ENCODE results near the gene APOBEC3C. TPM values are rescaled to one million over a fixed set of nuclear protein-coding genes. Genes with fewer than 3 reads are reported as not detected.
"Not testable (repeated sequence)": the region's sequence is repeated elsewhere in the genome, so short reads cannot be mapped to it uniquely, and the experiment has no call there.

APOBEC3C gene
- total RNA-seq, 1 donor from 2014 or later = 34.7 TPM

DNA sequence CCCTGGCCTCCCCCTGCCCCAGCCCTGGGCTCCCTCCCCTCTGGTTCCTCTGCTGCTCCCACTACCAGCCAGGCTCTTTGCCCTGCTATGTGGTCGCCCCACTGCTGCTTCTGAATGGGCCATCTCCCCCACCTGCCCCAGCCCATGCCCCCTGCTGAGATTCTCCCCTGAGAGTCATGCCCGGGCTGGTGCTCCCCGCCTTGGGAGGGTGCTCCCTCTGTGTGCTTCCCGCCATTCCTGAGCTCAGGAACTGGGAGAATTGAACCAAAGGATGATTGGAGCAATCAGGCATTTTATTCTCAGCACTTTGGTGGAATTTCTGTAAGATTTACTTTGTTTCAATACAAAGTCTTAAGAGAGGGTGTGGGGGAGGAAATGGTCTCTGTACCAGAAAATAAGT lies 13.7 kb downstream of the APOBEC3C start:
- peak overlapping the region; percentile 59 for H3K27ac Mint-ChIP-seq
- H3K4me1 Mint-ChIP-seq = peaks cover 9% of the 10 kb centered on the region
- TF ChIP-seq, protein P1, sequence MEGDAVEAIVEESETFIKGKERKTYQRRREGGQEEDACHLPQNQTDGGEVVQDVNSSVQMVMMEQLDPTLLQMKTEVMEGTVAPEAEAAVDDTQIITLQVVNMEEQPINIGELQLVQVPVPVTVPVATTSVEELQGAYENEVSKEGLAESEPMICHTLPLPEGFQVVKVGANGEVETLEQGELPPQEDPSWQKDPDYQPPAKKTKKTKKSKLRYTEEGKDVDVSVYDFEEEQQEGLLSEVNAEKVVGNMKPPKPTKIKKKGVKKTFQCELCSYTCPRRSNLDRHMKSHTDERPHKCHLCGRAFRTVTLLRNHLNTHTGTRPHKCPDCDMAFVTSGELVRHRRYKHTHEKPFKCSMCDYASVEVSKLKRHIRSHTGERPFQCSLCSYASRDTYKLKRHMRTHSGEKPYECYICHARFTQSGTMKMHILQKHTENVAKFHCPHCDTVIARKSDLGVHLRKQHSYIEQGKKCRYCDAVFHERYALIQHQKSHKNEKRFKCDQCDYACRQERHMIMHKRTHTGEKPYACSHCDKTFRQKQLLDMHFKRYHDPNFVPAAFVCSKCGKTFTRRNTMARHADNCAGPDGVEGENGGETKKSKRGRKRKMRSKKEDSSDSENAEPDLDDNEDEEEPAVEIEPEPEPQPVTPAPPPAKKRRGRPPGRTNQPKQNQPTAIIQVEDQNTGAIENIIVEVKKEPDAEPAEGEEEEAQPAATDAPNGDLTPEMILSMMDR (IDR thresholded peaks at IDR 0.05; ENCODE audit: unreplicated experiment) = no peak
- no peak overlapping the region for H3K4me3 Mint-ChIP-seq
- no peak for DNase-seq (ENCODE audit: low spot score in 2 of 2, unreplicated experiment in 2 of 2)
- H3K27me3 Mint-ChIP-seq (ENCODE audit: low read depth) = no peaks in the 10 kb centered on the region
- H3K36me3 Mint-ChIP-seq = peaks cover 4% of the 10 kb centered on the region
- no peaks in the 10 kb centered on the region for H3K9me3 Mint-ChIP-seq

DNA sequence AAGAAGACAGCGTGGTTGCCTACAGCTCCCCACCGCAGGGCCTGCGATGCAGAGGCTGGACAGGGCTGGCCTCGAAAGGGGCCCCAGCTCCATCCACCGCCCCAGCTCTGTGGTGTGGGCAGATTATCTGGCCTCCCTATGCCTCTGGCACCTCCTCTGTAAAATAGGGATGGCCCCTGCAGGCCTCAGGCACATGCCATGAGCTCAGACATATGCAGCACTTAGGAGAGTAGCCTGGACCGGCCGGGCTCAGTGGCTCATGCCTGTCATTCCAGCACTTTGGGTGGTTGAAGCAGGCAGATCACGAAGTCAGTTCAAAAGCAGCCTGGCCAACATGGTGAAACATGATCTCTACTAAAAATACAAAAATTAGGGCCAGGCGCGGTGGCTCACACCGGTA lies 14.2 kb downstream of the APOBEC3C start:
- TF ChIP-seq, protein P1 (IDR thresholded peaks at IDR 0.05; ENCODE audit: unreplicated experiment) = no peak
- no peak overlapping the region for H3K4me3 Mint-ChIP-seq
- H3K36me3 Mint-ChIP-seq = peaks cover 4% of the 10 kb centered on the region
- peaks cover 9% of the 10 kb centered on the region for H3K4me1 Mint-ChIP-seq
- H3K27me3 Mint-ChIP-seq (ENCODE audit: low read depth) = no peaks in the 10 kb centered on the region
- DNase-seq (ENCODE audit: low spot score in 2 of 2, unreplicated experiment in 2 of 2) = no peak
- H3K27ac Mint-ChIP-seq = peak overlapping the region; percentile 59
- H3K9me3 Mint-ChIP-seq = no peaks in the 10 kb centered on the region

DNA sequence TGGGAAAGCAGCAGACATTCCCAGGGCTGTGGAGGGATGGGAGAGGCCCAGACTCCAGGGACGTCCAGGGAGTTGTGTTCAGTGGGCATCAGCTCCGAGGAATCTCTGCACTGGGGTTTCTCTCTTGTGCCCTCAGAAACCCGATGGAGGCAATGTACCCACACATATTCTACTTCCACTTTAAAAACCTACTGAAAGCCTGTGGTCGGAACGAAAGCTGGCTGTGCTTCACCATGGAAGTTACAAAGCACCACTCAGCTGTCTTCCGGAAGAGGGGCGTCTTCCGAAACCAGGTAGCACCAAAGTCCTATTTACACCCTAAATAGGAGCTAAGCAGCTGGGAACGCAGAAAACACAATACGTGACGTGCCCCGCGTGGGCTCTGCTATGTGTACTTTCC lies 15.2 kb downstream of the APOBEC3C start:
- Mint-ChIP-seq H3K36me3 (no peaks in the 10 kb centered on the region), H3K4me1 (peaks cover 9% of the 10 kb centered on the region), H3K9me3 (no peaks in the 10 kb centered on the region), H3K4me3 (no peak overlapping the region), H3K27ac (no peak overlapping the region), H3K27me3 (ENCODE audit: low read depth) (no peaks in the 10 kb centered on the region)
- TF ChIP-seq, protein P1 (IDR thresholded peaks at IDR 0.05; ENCODE audit: unreplicated experiment) = no peak
- no peak for DNase-seq (ENCODE audit: low spot score in 2 of 2, unreplicated experiment in 2 of 2)

DNA sequence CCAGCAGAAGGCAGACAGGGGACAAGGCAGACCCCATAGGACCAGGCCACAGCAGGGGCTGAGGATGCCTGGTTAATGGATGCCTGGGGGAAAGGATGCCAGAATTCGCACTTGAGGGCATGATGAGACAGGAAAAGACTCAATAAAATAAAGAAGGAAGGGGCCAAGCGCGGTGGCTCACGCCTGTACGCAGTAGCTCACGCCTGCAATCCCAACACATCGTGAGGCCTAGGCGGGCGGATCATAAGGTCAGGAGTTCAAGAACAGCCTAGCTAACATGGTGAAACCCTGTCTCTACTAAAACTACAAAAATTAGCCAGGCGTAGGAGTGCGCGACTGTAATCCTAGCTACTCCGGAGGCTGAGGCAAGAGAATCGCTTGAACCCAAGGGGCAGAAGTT lies 16.6 kb downstream of the APOBEC3C start:
- Mint-ChIP-seq H3K9me3 (no peaks in the 10 kb centered on the region), H3K27me3 (ENCODE audit: low read depth) (no peaks in the 10 kb centered on the region), H3K27ac (no peak overlapping the region), H3K4me3 (no peak overlapping the region), H3K36me3 (no peaks in the 10 kb centered on the region), H3K4me1 (peaks cover 9% of the 10 kb centered on the region)
- DNase-seq (ENCODE audit: low spot score in 2 of 2, unreplicated experiment in 2 of 2) = no peak
- TF ChIP-seq, protein P1 (IDR thresholded peaks at IDR 0.05; ENCODE audit: unreplicated experiment) = no peak

DNA sequence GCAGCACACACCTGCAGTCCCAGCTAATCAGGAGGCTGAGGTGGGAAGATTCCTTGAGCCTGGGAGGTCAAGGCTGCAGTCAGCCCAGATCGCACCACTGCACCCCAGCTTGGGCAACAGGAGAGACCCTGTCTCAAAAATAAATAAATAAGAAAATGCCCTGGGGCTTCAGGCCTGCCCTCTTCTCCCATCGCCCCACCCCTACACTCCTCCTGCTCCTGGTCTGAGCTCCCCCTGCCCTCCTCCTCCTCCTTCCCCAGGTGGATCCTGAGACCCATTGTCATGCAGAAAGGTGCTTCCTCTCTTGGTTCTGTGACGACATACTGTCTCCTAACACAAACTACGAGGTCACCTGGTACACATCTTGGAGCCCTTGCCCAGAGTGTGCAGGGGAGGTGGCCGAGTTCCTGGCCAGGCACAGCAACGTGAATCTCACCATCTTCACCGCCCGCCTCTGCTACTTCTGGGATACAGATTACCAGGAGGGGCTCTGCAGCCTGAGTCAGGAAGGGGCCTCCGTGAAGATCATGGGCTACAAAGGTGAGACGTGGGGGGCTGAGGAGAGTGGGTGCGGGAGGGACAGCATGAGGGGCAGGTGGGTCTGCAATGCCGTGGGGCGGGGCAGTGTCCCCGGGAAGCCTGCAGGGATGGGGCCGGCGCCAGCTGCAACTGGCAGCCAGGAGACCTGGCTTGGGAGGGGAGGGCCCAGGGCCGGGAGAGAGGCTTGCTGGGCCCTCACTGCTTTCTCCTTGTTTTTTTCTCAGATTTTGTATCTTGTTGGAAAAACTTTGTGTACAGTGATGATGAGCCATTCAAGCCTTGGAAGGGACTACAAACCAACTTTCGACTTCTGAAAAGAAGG lies 17.6 kb downstream of the APOBEC3C start:
- not testable (repeated sequence) for H3K27me3 Mint-ChIP-seq (ENCODE audit: low read depth); H3K9me3 Mint-ChIP-seq; H3K27ac Mint-ChIP-seq; H3K4me1 Mint-ChIP-seq; H3K36me3 Mint-ChIP-seq; H3K4me3 Mint-ChIP-seq; DNase-seq (ENCODE audit: low spot score in 2 of 2, unreplicated experiment in 2 of 2)

DNA sequence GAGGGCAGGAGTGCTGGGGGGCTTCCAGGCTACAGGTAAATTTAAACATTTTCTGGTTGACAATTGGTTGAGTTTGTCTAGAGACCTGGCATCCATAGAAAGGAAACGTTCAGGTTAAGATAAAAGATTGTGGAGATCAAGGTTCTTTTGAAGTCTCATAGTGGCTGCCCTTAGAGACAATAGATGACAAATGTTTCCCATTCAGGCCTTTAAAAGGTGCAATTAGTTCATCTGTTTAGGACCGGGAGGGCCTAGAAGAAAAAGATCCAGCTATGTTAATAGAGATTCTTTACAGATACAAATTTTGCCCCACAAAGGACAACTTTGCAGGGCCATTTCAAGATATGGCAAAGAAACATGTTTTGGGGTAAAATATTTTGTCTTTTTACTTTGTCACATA lies 23.0 kb downstream of the APOBEC3C start:
- DNase-seq (ENCODE audit: low spot score in 2 of 2, unreplicated experiment in 2 of 2) = not testable (repeated sequence)
- peak overlapping the region; percentile 32 for H3K27ac Mint-ChIP-seq

More for the DNA sequence above, 23.0 kb downstream of the APOBEC3C start:
- H3K9me3 Mint-ChIP-seq; H3K27me3 Mint-ChIP-seq (ENCODE audit: low read depth); H3K36me3 Mint-ChIP-seq; H3K4me3 Mint-ChIP-seq: not testable (repeated sequence)
- peaks cover 22% of the 10 kb centered on the region for H3K4me1 Mint-ChIP-seq
